A549 (cell line): ENCODE data around the gene TLCD2.

Experiments
- CTCF ChIP-seq: fragments of >200 bp; sonication (Bioruptor Twin); formaldehyde crosslinking; IDR thresholded peaks from 3 replicates; pipeline ENCODE4 v1.5.1; 2016
- EP300 ChIP-seq, 2 experiments: fragments of >200 bp; sonication (Bioruptor Twin); formaldehyde crosslinking; IDR thresholded peaks; 2 replicates in 1 of 2; 3 replicates in 1 of 2; pipeline ENCODE4 v1.6.1; 2016 to 2017
- NFE2L2 ChIP-seq: fragments of 150-350 bp; conservative IDR thresholded peaks from 2 replicates; pipeline ENCODE4 v1.6.1; 2014; ENCODE audit warnings: low read length
- POLR2A ChIP-seq: IDR thresholded peaks from 2 replicates; pipeline ENCODE4 v1.6.1; 2012; ENCODE audit warnings: mild to moderate bottlenecking, low read length
- RAD21 ChIP-seq, 2 experiments: fragments of >200 bp in 1 of 2; sonication (Bioruptor Twin) in 1 of 2; formaldehyde crosslinking in 1 of 2; IDR thresholded peaks in 1 of 2; conservative IDR thresholded peaks in 1 of 2; 2 replicates in 1 of 2; 3 replicates in 1 of 2; pipeline ENCODE4 v1.6.1; 2012 to 2018; ENCODE audit warnings: inconsistent platforms in 1 of 2
- RCOR1 ChIP-seq: fragments of 150-350 bp; IDR thresholded peaks from 2 replicates; pipeline ENCODE4 v1.6.1; 2014; ENCODE audit warnings: antibody characterized with exemption, low read length, low read depth
- USF2 ChIP-seq: fragments of 450-650 bp; IDR thresholded peaks from 2 replicates; pipeline ENCODE4 v1.6.1; 2014; ENCODE audit warnings: antibody characterized with exemption

DNA sequence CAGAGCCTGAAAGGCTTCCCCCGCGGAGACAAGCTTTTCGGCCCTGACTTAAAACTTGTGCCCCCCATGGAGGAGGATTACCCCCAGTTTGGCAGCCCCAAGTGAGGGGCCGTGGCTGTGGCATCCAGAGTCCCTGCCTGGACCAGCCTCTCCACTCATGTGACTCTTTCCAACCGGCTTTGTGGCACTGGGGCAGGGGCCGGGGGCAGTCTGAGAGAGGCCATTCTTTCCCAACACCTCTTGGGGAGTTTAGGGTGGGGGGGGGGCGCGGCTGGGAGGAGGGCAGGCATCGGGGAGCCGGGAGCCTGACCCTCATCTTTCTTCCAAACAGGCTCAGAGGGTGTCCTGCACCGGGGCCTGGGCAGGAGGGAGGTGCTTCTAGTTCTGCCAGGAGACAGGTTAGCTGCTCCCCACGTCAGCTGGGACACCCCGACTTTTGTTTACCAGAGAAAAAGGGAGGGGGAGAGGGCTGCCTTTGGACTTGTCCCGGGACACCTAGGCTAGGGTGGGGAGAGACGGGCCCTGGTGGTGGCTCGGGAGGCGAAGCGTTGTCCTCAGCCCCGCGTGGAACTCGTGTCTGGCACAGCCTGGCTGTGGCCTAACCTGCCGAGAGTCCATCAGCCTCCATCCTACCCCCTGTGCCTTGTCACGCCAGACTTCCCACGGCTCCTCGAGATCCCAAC, 44.4 kb upstream of the TLCD2 start:
- TF ChIP-seq POLR2A, result no peak
- TF ChIP-seq NFE2L2, result no peak
- no peak for TF ChIP-seq USF2
- no peak for TF ChIP-seq RCOR1
- no peak for TF ChIP-seq CTCF
- TF ChIP-seq RAD21 (conservative IDR thresholded peaks at IDR 0.05 in 1 of 2, IDR thresholded peaks at IDR 0.05 in 1 of 2), result no peak
- no peak for TF ChIP-seq EP300 (IDR thresholded peaks at IDR 0.05)
